NOMO-1 treated with DMSO at 0.1 percent for 48 hours (cell line): Measurements from ENCODE around the gene ADCY9.
"Not testable (repeated sequence)": the region's sequence is repeated elsewhere in the genome, so short reads cannot be mapped to it uniquely, and the experiment has no call there.

Experiments used
- DNase-seq: peaks from one replicate; lab custom pipeline; 2025; ENCODE audit not compliant: unreplicated experiment; lab: John Stamatoyannopoulos, UW

The ADCY9 gene

DNA sequence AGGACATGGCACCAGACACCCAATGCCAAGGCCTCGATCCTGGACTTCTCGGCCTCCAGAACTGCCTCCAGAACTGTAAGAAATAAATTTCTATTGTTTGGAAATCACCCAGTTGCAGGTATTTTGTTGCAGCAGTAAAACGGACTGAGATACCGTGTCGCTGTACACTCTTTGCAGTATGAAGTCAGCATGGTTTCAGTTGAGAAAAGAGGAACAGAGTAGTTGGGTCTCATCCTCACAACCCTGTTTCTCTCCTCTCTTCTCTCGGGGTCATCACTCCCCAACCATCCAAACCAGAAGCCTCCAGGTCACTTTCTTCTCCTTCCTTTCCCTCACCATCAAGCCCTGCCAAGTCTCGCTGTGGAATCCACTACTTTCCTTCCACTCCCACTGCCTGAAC lies 77.8 kb downstream of the ADCY9 start:
- DNase-seq = peak; percentile 44

GRCh38 chr16:4036952-4037351 lies 79.3 kb downstream of the ADCY9 start:
- DNase-seq = not testable (repeated sequence)

- no peak for DNase-seq
These were observed 81.3 kb downstream of the ADCY9 start for GRCh38 chr16:4034963-4035362.

- no peak for DNase-seq
These were observed 82.3 kb downstream of the ADCY9 start for GRCh38 chr16:4033951-4034350.

DNA sequence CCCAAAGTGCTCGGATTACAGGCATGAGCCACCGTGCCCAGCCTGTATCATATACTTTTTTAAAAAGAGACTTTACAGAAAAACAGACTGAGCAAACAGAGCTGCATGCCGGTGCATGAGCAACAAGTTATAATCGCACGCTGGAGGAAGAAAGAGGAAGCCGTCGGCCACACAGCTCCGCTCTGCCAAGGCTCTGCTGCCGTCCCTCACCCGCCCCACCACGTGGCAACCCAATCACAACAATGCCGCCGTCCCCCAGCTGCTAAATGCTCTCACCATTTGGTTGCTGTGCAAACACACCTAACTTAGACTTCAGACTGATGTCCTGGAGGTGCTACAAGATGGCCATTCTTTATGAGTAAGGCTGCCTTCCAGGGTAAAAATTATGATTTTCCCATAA lies 83.5 kb downstream of the ADCY9 start:
- peak; percentile 92 for DNase-seq

- DNase-seq = no peak
These were observed 88.1 kb downstream of the ADCY9 start for GRCh38 chr16:4028144-4028543.

DNA sequence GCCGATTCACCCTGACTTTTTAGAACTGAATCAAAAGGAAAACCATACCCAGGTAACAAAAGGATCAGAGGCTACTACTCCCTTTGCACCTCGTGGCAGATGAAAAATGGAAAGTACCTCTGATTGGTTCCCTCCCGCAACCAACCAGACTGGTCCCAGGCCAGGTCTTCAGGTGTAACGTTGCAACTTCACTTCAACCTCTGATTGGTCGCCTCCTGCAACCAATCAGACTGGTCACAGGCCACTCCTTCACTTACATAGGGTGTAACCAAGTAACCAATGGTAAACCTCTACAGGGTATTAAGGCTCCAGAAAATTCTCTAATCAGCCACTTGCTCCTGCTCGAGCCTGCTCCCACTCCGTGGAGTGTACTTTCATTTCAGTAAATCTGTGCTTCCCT lies 89.4 kb downstream of the ADCY9 start:
- no peak for DNase-seq

GRCh38 chr16:4025428-4025827 lies 90.8 kb downstream of the ADCY9 start:
- no peak for DNase-seq

DNA sequence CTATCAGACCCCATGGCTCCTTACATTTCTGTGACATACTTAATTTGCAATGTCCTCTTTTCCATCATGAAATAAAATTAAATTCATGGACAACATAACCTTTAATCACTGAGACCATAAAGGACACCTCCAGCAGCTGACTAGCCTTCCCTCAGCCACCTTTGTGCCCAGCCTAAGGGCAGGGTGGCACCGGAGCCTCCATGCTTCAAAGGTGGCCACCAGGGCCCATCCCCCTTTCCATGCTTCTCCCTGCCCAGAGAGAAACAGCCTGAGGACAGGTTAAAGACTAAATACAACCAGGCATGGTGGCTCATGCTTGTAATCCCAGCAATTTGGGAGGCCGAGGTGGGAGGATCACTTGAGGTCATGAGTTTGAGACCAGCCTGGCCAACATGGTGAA lies 94.3 kb downstream of the ADCY9 start:
- DNase-seq = no peak

- DNase-seq = no peak
These were observed 95.0 kb downstream of the ADCY9 start for GRCh38 chr16:4021070-4021779.

GRCh38 chr16:4019371-4019791 lies 96.9 kb downstream of the ADCY9 start:
- peak; percentile 5 for DNase-seq

DNA sequence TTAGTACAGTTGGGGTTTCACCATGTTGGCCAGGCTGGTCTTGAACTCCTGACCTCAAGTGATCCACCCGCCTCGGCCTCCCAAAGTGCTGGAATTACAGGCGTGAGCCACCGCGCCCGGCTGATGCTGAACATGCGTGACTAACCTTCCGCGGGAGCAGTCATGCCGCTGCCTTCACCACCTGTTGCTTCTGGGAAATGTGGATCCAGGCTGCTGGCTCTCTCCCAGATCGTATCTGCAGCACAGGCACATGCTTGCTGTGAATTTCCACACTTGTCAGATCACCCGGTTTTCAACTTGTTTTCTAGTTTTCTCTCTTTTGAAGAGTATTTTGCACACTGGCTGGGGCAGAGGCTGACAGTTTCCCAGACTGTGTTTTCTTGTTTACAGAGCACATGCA lies 97.9 kb downstream of the ADCY9 start:
- DNase-seq = no peak

GRCh38 chr16:4017807-4018206 lies 98.4 kb downstream of the ADCY9 start:
- DNase-seq = no peak

- peak; percentile 95 for DNase-seq
These were observed 99.6 kb downstream of the ADCY9 start for GRCh38 chr16:4016658-4017057.

- no peak for DNase-seq
These were observed 100.3 kb downstream of the ADCY9 start for GRCh38 chr16:4016005-4016352.

GRCh38 chr16:4015275-4016004 lies 100.8 kb downstream of the ADCY9 start:
- DNase-seq = no peak

GRCh38 chr16:4011940-4012629 lies 104.2 kb downstream of the ADCY9 start:
- no peak for DNase-seq

DNA sequence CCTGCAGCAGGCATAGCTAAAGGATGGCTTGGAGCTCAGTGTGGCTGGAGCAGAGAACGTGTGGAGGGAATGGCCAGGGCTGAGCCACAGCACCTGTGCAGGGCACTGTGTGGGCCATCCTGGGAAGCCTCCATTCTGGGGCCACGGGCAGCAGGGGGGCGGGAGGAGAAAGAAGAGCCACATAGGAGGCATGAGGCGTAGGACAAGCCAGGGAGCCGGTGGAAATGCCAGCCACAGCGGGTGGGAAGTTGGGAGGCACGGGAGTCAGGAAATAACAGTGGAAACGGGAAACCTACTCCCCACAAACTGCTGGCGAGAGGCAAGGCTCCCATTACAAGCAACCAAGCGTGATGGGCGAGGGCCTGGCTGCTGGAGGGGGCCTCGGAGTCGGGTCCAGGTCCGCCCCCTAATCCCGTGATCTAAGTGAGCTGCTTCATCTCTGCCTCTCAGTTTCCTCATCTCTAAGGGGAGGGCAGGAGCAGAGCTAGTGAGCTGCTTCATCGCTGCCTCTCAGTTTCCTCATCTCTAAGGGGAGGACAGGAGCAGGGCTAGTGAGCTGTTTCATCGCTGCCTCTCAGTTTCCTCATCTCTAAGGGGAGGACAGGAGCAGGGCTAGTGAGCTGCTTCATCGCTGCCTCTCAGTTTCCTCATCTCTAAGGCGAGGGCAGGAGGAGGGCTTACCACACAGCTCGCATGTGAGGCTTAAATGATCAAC lies 104.9 kb downstream of the ADCY9 start:
- peak; percentile 76 for DNase-seq

- DNase-seq = no peak
These were observed 105.8 kb downstream of the ADCY9 start for GRCh38 chr16:4010225-4011158.

DNA sequence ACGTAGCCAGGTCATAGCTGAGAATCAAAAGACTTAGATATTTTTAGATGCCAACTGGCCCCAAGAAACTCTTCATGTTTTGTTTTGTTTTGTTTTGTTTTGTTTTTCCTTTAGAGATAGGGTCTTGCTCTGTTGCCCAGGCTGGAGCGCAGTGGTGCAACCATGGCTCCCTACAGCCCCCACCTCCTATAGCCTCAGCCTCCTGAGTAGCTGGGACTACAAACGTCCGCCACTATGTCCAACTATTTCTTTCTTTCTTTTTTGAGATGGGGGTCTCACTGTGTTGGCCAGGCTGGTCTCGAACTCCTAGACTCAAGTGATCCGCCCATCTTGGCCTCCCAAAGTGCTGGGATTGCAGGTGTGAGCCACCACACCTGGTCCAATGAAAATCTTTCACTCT lies 107.1 kb downstream of the ADCY9 start:
- DNase-seq = no peak
